Epithelial cell of esophagus (primary cell): ENCODE results near the gene SLC30A1.
A peak's percentile ranks its signal among the peaks of the same experiment; 100 is the strongest.

Experiments
- DNase-seq: peaks from one replicate; pipeline ENCODE4 v3.0.0; 2010; ENCODE audit warnings: low read depth
- H3K4me3 ChIP-seq: 2 replicates; pipeline ENCODE4 v1.5.1; 2011; ENCODE audit warnings: mild to moderate bottlenecking, low read length, control low read depth
- CTCF ChIP-seq: IDR thresholded peaks from 2 replicates; pipeline ENCODE4 v1.5.1; 2011; ENCODE audit warnings: low read depth, mild to moderate bottlenecking, low read length, control low read depth, inconsistent platforms; ENCODE audit not compliant: insufficient read depth; ENCODE audit errors: missing control alignments

The SLC30A1 gene

GRCh38 chr1:211603713-211604112 is 24.8 kb upstream of the SLC30A1 start:
- TF ChIP-seq CTCF, result no peak
- DNase-seq, result no peak

GRCh38 chr1:211603191-211603701 is 24.3 kb upstream of the SLC30A1 start:
- peak; percentile 90 for DNase-seq
- no peak for TF ChIP-seq CTCF
- H3K4me3 ChIP-seq, result no peak overlapping the region

More at GRCh38 chr1:211603713-211604112, 24.8 kb upstream of the SLC30A1 start:
- no peak overlapping the region for H3K4me3 ChIP-seq

GRCh38 chr1:211601982-211602670 is 23.2 kb upstream of the SLC30A1 start:
- no peak for TF ChIP-seq CTCF
- peak; percentile 72 for DNase-seq
- no peak overlapping the region for H3K4me3 ChIP-seq

- no peak overlapping the region for H3K4me3 ChIP-seq
- TF ChIP-seq CTCF, result no peak
- DNase-seq, result no peak
Measured at GRCh38 chr1:211601159-211601558, 22.2 kb upstream of the SLC30A1 start.

GRCh38 chr1:211599250-211599649 is 20.3 kb upstream of the SLC30A1 start:
- TF ChIP-seq CTCF, result no peak
- no peak overlapping the region for H3K4me3 ChIP-seq
- DNase-seq, result no peak

- DNase-seq, result no peak
- H3K4me3 ChIP-seq, result no peak overlapping the region
- no peak for TF ChIP-seq CTCF
Measured at GRCh38 chr1:211598514-211598913, 19.6 kb upstream of the SLC30A1 start.

GRCh38 chr1:211596418-211597181 is 17.6 kb upstream of the SLC30A1 start:
- TF ChIP-seq CTCF, result no peak
- DNase-seq, result no peak
- no peak overlapping the region for H3K4me3 ChIP-seq
